ENCODE data around the gene NDUFA11.
"Not testable (repeated sequence)": the region's sequence is repeated elsewhere in the genome, so short reads cannot be mapped to it uniquely, and the experiment has no call there.

The NDUFA11 gene

DNA sequence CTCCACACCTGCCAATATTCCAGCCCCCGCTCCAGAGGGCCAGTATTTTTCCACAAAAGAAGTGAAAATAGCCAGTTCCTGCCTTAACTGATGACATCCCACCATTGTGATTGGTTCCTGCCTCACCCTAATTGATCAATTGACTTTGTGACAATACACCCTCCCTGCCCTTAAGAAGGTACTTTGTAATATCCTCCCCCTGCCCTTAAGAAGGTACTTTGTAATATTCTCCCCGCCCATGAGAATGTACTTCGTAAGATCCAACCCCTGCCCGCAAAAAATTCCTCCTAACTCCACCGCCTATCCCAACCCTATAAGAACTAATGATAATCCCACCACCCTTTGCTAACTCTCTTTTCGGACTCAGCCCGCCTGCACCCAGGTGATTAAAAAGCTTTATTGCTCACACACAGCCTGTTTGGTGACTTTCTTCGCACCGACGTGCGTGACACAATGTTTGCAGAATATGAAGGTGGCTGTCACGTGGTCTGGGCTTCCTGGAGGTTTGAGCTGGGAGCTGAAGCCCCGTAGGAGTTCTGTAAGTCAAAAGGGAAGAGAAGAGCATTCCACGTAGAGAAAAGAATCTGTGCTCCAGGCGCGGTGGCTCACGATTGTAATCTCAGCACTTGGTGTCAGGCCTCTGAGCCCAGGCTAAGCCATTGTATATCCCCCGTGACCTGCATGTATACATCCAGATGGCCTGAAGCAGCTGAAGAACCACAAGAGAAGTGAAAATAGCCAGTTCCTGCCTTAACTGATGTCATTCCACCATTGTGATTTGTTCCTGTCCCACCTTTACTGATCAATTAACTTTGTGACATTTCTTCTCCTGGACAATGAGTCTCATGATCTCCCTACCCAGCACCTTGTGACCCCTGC, 46.1 kb downstream of the NDUFA11 start:
- no peak for DNase-seq (ENCODE audit: low read depth in 2 of 2)

DNA sequence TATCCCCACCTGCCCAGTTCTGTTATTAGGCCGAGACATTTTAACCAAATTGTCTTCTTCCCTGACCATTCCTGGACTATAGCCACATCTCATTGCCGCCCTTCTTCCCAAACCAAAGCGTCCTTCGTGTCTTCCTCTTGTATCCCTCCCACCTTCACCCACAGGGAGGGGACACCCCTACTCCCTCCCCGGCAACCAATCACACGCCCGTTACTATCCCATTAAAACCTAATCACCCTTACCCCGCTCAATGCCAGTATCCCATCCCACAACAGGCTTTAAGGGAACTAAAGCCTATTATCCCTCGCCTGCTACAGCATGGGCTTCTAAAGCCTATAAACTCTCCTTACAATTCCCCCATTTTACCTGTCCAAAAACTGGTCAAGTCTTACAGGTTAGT, 48.4 kb downstream of the NDUFA11 start:
- DNase-seq (ENCODE audit: low read depth in 2 of 2): not testable (repeated sequence)

DNA sequence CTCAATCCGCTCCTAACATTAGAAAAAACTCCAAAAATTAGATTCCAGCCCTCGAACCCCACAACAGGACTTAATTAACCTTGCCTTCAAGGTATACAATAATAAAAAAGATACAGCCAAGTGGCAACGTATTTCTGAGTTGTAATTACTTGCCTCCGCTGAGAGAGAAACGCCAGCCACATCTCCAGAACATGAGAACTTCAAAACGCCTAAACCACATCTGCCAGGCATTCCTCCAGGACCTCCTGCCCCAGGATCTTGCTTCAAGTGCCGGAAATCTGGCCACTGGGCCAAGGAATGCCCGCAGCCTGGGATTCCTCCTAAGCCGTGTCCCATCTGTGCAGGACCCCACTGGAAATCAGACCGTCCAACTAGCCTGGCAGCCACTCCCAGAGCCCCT, 49.5 kb downstream of the NDUFA11 start:
- not testable (repeated sequence) for DNase-seq (ENCODE audit: low read depth in 2 of 2)

DNA sequence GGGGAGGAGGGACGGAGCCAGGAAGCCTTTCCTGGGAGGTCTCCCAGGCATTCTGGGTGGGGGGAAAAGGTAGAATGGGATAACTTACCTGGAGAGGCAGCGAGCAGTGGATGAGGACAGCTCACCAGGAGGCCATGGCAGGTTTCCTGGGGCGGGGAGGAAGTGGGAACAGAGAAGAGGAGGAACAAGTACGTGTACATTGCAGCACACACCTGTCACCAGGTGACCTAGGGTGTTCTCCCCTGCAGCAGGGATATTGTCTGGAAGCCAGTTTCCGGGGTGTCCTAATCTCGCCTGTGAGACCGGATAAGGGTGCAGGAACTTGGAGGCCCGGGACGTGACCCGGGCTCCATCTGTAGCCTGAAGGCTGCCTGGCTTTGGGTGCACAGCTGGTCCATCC, 52.3 kb downstream of the NDUFA11 start, which contains the start of gene FUT3:
Gene FUT3, minus strand, starts transcription at position 148 of the 400 bp plus-strand sequence.
- DNase-seq (ENCODE audit: low read depth in 2 of 2): no peak

DNA sequence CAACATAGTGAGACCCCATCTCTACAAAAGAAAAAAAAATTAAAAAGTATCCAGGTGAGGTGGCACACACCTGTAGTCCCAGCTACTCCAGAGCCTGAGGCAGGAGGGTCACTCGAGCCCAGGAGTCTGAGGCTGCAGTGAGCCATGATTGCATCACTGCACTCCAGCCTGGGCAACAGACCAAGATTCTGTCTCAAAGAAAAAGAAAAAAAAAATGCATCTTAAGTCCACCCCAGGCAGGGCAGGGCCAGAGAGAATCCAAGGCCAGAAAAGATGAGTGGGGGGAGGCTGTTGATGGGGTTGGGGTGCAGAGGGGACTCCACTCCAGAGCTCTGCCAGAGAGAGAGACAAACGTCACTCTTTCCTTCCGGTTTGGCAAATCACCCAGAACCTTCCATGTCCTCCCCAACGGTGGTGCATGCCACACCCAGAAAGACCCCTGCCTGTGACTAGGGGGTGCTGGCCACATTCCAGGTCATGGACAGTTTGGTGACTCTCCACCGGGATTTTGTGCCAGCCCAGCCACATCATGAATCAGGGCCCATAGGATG, 52.8 kb downstream of the NDUFA11 start:
- DNase-seq (ENCODE audit: low read depth in 2 of 2): no peak

DNA sequence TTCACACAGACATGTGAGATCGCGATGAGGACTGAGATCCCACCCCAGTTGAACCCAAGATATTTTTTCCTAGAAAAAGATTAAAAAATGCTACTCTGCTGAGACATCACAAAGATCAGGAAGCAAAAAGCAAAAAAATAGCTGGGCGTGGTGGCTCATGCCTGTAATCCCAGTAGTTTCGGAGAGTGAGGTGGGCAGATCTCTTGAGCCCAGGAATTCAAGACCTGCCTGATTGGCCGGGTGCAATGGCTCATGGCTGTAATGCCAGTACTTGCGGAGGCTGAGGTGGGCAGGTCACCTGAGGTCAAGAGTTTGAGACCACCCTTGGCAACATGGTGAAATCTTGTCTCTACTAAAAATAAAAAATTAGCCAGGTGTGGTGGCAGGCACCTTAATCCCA, 53.4 kb downstream of the NDUFA11 start:
- DNase-seq (ENCODE audit: low read depth in 2 of 2): no peak

DNA sequence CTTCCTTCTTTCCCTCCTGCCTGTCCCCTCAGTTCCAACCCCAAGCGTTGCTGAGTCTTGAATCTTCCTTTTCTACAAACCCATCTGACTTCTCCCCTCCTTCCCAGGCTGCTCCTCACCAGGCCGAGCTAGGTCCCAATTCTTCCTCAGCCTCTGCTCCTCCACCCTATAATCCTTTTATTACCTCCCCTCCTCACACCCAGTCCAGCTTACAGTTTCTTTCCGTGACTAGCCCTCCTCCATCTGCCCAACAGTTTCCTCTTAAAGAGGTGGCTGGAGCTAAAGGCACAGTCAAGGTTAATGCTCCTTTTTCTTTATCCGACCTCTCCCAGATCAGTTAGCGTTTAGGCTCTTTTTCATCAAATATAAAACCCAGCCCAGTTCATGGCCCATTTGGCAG, 55.0 kb downstream of the NDUFA11 start:
- not testable (repeated sequence) for DNase-seq (ENCODE audit: low read depth in 2 of 2)

DNA sequence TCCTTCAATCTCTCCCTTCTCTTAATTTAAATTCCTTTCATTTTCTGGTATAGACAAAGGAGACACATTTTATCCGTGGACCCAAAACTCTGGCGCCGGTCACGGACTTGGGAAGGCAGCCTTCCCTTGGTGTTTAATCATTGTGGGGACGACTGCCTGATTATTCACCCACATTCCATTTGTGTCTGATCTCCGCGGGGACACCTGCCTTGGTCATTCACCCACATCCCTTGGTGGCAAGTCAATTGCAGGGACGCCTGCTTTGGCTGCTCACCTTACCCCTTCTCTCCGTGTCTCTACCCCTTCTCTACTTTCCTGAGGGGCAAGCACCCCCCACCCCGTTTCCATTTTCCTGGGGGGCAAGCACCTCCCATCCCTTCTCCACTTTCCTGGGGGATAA, 55.7 kb downstream of the NDUFA11 start:
- not testable (repeated sequence) for DNase-seq (ENCODE audit: low read depth in 2 of 2)
